HepG2 (cell line): ENCODE data around the gene OGFOD3.

Source experiments
- HNF4G ChIP-seq, 2 experiments: sonication (generic) in 1 of 2; formaldehyde crosslinking in 1 of 2; IDR thresholded peaks; 2 replicates each; pipeline versions ENCODE4 v1.4.0 to v1.6.1; 2011 to 2020; ENCODE audit warnings: borderline replicate concordance in 2 of 2, low read depth in 2 of 2, mild to moderate bottlenecking in 2 of 2, low read length in 1 of 2, missing genetic modification reagents in 1 of 2, moderate library complexity in 1 of 2
- ZNF274 ChIP-seq: sonication (generic); formaldehyde crosslinking; IDR thresholded peaks from 2 replicates; pipeline ENCODE4 v1.5.1; 2020; ENCODE audit warnings: mild to moderate bottlenecking, missing genetic modification reagents
- TF ChIP-seq, protein P1 (sequence below): sonication (generic); formaldehyde crosslinking; IDR thresholded peaks from 2 replicates; pipeline ENCODE4 v1.4.0; 2020; ENCODE audit warnings: missing genetic modification reagents
- TF ChIP-seq, protein P2 (sequence below): sonication (generic); formaldehyde crosslinking; IDR thresholded peaks from 2 replicates; pipeline ENCODE4 v1.4.0; 2020; ENCODE audit warnings: mild to moderate bottlenecking, missing genetic modification reagents, borderline replicate concordance

DNA sequence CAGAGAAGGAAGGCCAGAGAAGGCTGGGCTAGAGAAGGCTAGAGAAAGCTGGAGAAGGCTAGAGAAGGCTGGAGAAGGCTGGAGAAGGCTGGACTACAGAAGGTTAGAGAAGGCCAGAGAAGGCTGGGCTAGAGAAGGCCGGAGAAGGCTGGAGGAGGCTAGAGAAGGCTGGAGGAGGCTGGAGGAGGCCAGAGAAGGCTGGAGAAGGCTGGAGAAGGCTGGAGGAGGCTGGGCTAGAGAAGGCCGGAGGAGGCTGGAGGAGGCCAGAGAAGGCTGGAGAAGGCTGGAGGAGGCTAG, 6.4 kb upstream of the OGFOD3 start:
- TF ChIP-seq, protein P1, sequence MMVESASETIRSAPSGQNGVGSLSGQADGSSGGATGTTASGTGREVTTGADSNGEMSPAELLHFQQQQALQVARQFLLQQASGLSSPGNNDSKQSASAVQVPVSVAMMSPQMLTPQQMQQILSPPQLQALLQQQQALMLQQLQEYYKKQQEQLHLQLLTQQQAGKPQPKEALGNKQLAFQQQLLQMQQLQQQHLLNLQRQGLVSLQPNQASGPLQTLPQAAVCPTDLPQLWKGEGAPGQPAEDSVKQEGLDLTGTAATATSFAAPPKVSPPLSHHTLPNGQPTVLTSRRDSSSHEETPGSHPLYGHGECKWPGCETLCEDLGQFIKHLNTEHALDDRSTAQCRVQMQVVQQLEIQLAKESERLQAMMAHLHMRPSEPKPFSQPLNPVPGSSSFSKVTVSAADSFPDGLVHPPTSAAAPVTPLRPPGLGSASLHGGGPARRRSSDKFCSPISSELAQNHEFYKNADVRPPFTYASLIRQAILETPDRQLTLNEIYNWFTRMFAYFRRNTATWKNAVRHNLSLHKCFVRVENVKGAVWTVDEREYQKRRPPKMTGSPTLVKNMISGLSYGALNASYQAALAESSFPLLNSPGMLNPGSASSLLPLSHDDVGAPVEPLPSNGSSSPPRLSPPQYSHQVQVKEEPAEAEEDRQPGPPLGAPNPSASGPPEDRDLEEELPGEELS (CRISPR knock-in tag): no peak
- no peak for TF ChIP-seq ZNF274 (CRISPR knock-in tag)
- TF ChIP-seq HNF4G (IDR thresholded peaks at IDR 0.05; ENCODE audit: borderline replicate concordance, low read depth, low read length): no peak
- no peak for TF ChIP-seq HNF4G (CRISPR knock-in tag; IDR thresholded peaks at IDR 0.05; ENCODE audit: borderline replicate concordance, low read depth)
- TF ChIP-seq, protein P2, sequence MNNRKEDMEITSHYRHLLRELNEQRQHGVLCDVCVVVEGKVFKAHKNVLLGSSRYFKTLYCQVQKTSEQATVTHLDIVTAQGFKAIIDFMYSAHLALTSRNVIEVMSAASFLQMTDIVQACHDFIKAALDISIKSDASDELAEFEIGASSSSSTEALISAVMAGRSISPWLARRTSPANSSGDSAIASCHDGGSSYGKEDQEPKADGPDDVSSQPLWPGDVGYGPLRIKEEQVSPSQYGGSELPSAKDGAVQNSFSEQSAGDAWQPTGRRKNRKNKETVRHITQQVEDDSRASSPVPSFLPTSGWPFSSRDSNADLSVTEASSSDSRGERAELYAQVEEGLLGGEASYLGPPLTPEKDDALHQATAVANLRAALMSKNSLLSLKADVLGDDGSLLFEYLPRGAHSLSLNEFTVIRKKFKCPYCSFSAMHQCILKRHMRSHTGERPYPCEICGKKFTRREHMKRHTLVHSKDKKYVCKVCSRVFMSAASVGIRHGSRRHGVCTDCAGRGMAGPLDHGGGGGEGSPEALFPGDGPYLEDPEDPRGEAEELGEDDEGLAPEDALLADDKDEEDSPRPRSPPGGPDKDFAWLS (CRISPR knock-in tag): no peak
